Adrenal gland (tissue), 5 donors: Measurements from ENCODE around the gene SCN2A.

Experiments used
- CTCF ChIP-seq, 6 experiments: fragments of 450-650 bp in 4 of 6; fragments of 200-600 bp in 2 of 6; sonication (generic) in 1 of 6; IDR thresholded peaks; 1 replicate in 5 of 6; 2 replicates in 1 of 6; pipeline versions ENCODE4 v1.5.1 to v1.8.0; 2016 to 2021; ENCODE audit warnings: antibody characterized with exemption in 6 of 6, mild to moderate bottlenecking in 2 of 6, moderate library complexity in 1 of 6
- POLR2A ChIP-seq, 2 donors: fragments of 450-650 bp; IDR thresholded peaks; one replicate each; pipeline ENCODE4 v1.6.1; 2017; ENCODE audit warnings: antibody characterized with exemption in 2 of 2, mild to moderate bottlenecking in 2 of 2, moderate library complexity in 1 of 2
- donor health status: DM: no; HTN: no; CAD: no.

- no peak for TF ChIP-seq CTCF (IDR thresholded peaks at IDR 0.05)
- no peak for TF ChIP-seq POLR2A (IDR thresholded peaks at IDR 0.05)
Observed at GRCh38 chr2:165251366-165251765, 12.2 kb downstream of the SCN2A start.
